SK-N-SH (cell line): Measurements from ENCODE around the gene SLC37A3. TPM values are rescaled to one million over a fixed set of nuclear protein-coding genes. Genes with fewer than 3 reads are reported as not detected.

ENCODE experiments used
- CTCF ChIA-PET: fragments of 300-600, 350-600 bp; formaldehyde crosslinking; extraction: SDS; loops from one replicate; lab custom pipeline; 2021; lab: Yijun Ruan, JAX
- POLR2A ChIA-PET: fragments of 350-600 bp; sonication (Branson Sonifier 250); formaldehyde crosslinking; extraction: SDS; loops from one replicate; lab custom pipeline; 2020; ENCODE audit warnings: antibody characterized with exemption, inconsistent platforms; lab: Yijun Ruan, JAX
- DNase-seq: peaks from one replicate; pipeline ENCODE4 v3.0.0; 2012
- H2AFZ ChIP-seq: fragments of 200-600 bp; sonication (generic); 2 replicates; pipeline ENCODE4 v1.8.1; 2016; ENCODE audit warnings: antibody characterized with exemption, mild to moderate bottlenecking, low read depth
- H3F3A ChIP-seq: fragments of 200-600 bp; sonication (generic); replicated peaks from 2 replicates; pipeline ENCODE3; 2016; ENCODE audit warnings: antibody characterized with exemption, mild to moderate bottlenecking; ENCODE audit not compliant: insufficient read depth
- H3K27ac ChIP-seq, 2 experiments: fragments of 200-500 bp in 1 of 2; fragments of 200-600 bp in 1 of 2; sonication (Bioruptor generic) in 1 of 2; sonication (generic), shearing (Covaris generic) in 1 of 2; 2 replicates each; pipeline versions ENCODE4 v1.5.1 to v1.6.1; 2014 to 2016; ENCODE audit warnings: low read depth in 2 of 2, inconsistent platforms in 1 of 2, low read length in 1 of 2, mild to moderate bottlenecking in 1 of 2, mixed read lengths in 1 of 2
- H3K27me3 ChIP-seq: fragments of 200-600 bp; sonication (generic), shearing (Covaris generic); 2 replicates; pipeline ENCODE4 v1.6.1; 2016; ENCODE audit warnings: mixed run types; ENCODE audit not compliant: insufficient read depth
- H3K36me3 ChIP-seq, 2 experiments: fragments of 200-500 bp in 1 of 2; fragments of 200-600 bp in 1 of 2; sonication (Bioruptor generic) in 1 of 2; sonication (generic) in 1 of 2; replicated peaks in 1 of 2; 2 replicates each; pipeline versions ENCODE3 to v1.5.1; 2014 to 2016; ENCODE audit warnings: low read length in 1 of 2, mild to moderate bottlenecking in 1 of 2; ENCODE audit not compliant: insufficient read depth in 2 of 2, control insufficient read depth in 1 of 2
- H3K4me1 ChIP-seq, 2 experiments: fragments of 200-500 bp in 1 of 2; fragments of 200-600 bp in 1 of 2; sonication (Bioruptor generic) in 1 of 2; sonication (generic), shearing (Covaris generic) in 1 of 2; 2 replicates each; pipeline versions ENCODE4 v1.5.1 to v1.6.1; 2014 to 2016; ENCODE audit warnings: low read depth in 1 of 2, low read length in 1 of 2, mixed run types in 1 of 2; ENCODE audit not compliant: insufficient read depth in 2 of 2, control insufficient read depth in 1 of 2
- H3K4me2 ChIP-seq: fragments of 200-600 bp; sonication (generic), shearing (Covaris generic); 2 replicates; pipeline ENCODE4 v1.6.1; 2017; ENCODE audit warnings: mixed run types
- H3K4me3 ChIP-seq, 2 experiments: fragments of 200-500 bp in 1 of 2; fragments of 200-600 bp in 1 of 2; sonication (Bioruptor generic) in 1 of 2; sonication (generic), shearing (Covaris generic) in 1 of 2; 2 replicates each; pipeline versions ENCODE4 v1.5.1 to v1.8.1; 2014 to 2016; ENCODE audit warnings: low read depth in 2 of 2, inconsistent platforms in 1 of 2, low read length in 1 of 2, mild to moderate bottlenecking in 1 of 2, mixed read lengths in 1 of 2, moderate library complexity in 1 of 2
- H3K79me2 ChIP-seq: fragments of 200-600 bp; sonication (generic); 2 replicates; pipeline ENCODE4 v1.8.1; 2017; ENCODE audit warnings: mild to moderate bottlenecking; ENCODE audit not compliant: insufficient read depth
- H3K9ac ChIP-seq: fragments of 200-600 bp; sonication (generic); 2 replicates; pipeline ENCODE4 v1.6.1; 2017; ENCODE audit warnings: mixed run types
- H3K9me2 ChIP-seq: fragments of 200-600 bp; sonication (generic); 2 replicates; pipeline ENCODE4 v1.6.1; 2017; ENCODE audit warnings: mixed run types
- H3K9me3 ChIP-seq: fragments of 200-600 bp; sonication (generic); 2 replicates; pipeline ENCODE4 v1.6.1; 2017; ENCODE audit warnings: mixed run types, mild to moderate bottlenecking, moderate library complexity
- H4K20me1 ChIP-seq: fragments of 200-600 bp; sonication (generic); 2 replicates; pipeline ENCODE4 v1.6.1; 2017; ENCODE audit warnings: mild to moderate bottlenecking, mixed run types; ENCODE audit not compliant: insufficient read depth
- CHD2 ChIP-seq: fragments of 150-350 bp; IDR thresholded peaks from 2 replicates; pipeline ENCODE4 v1.6.1; 2018; ENCODE audit warnings: low read length; ENCODE audit not compliant: partially characterized antibody
- ELF1 ChIP-seq: IDR thresholded peaks from 2 replicates; pipeline ENCODE4 v1.4.0; 2012
- EP300 ChIP-seq, 2 experiments: IDR thresholded peaks; 2 replicates each; pipeline versions ENCODE4 v1.4.0 to v1.6.1; 2012; ENCODE audit warnings: borderline replicate concordance in 1 of 2, low read depth in 1 of 2, low read length in 1 of 2
- FOSL2 ChIP-seq: IDR thresholded peaks from 2 replicates; pipeline ENCODE4 v1.4.0; 2012; ENCODE audit warnings: low read depth, mild to moderate bottlenecking, moderate library complexity, borderline replicate concordance
- FOXM1 ChIP-seq: IDR thresholded peaks from 2 replicates; pipeline ENCODE4 v1.4.0; 2012; ENCODE audit warnings: low read depth, mild to moderate bottlenecking
- GABPA ChIP-seq: IDR thresholded peaks from 2 replicates; pipeline ENCODE4 v1.4.0; 2012; ENCODE audit warnings: low read depth, mild to moderate bottlenecking
- IRF3 ChIP-seq: fragments of 150-350 bp; IDR thresholded peaks from 2 replicates; pipeline ENCODE4 v1.6.1; 2016; ENCODE audit warnings: mild to moderate bottlenecking, low read depth, low read length
- JUND ChIP-seq: IDR thresholded peaks from 2 replicates; pipeline ENCODE4 v1.4.0; 2012
- MEF2A ChIP-seq: IDR thresholded peaks from 2 replicates; pipeline ENCODE4 v1.4.0; 2012; ENCODE audit warnings: low read depth, borderline replicate concordance
- MXI1 ChIP-seq: IDR thresholded peaks from 2 replicates; pipeline ENCODE4 v1.6.1; 2012; ENCODE audit warnings: mild to moderate bottlenecking, low read depth, low read length, improper control_type of control experiment
- REST ChIP-seq: IDR thresholded peaks from 2 replicates; pipeline ENCODE4 v1.6.1; 2012; ENCODE audit warnings: mild to moderate bottlenecking, low read depth, low read length, moderate library complexity
- RFX5 ChIP-seq: IDR thresholded peaks from 2 replicates; pipeline ENCODE4 v1.6.1; 2012; ENCODE audit warnings: mild to moderate bottlenecking, improper control_type of control experiment, low read length
- RXRA ChIP-seq: IDR thresholded peaks from 2 replicates; pipeline ENCODE4 v1.4.0; 2012; ENCODE audit warnings: low read depth, mild to moderate bottlenecking, borderline replicate concordance
- SIN3A ChIP-seq: IDR thresholded peaks from 2 replicates; pipeline ENCODE4 v1.6.1; 2012; ENCODE audit warnings: low read depth, mild to moderate bottlenecking, low read length, moderate library complexity, borderline replicate concordance
- SMC3 ChIP-seq: IDR thresholded peaks from 2 replicates; pipeline ENCODE4 v1.6.1; 2012; ENCODE audit warnings: low read depth, low read length, improper control_type of control experiment
- TEAD4 ChIP-seq: IDR thresholded peaks from 2 replicates; pipeline ENCODE4 v1.4.0; 2012; ENCODE audit warnings: mild to moderate bottlenecking, borderline replicate concordance; ENCODE audit not compliant: insufficient read depth
- WGBS: methylation state at CpG from one replicate; pipeline ENCODE4 v1.1.6; 2017; ENCODE audit warnings: low lambda C conversion rate; 5-methylcytosine and 5-hydroxymethylcytosine counted together
- polyA plus RNA-seq, 3 experiments: library from polyadenylated mRNA; depleted of rRNA; stranded (reverse); fragments of >200 nt; gene quantifications; 2 replicates each; pipeline ENCODE4 v1.2.3, GENCODE V29; 2012
- TF ChIP-seq, protein P1 (sequence below): IDR thresholded peaks from 2 replicates; pipeline ENCODE4 v1.4.0; 2012; ENCODE audit warnings: low read depth
- TF ChIP-seq, protein P2 (sequence below): fragments of 150-350 bp; IDR thresholded peaks from 2 replicates; pipeline ENCODE4 v1.6.1; 2017; ENCODE audit warnings: antibody characterized with exemption, low read length, low read depth, borderline replicate concordance
- TF ChIP-seq, protein P3 (sequence below): IDR thresholded peaks from 2 replicates; pipeline ENCODE4 v1.4.0; 2012; ENCODE audit warnings: low read depth, borderline replicate concordance

The SLC37A3 gene
- polyA plus RNA-seq, 1 of the 3 experiments (the other 2 are of a cell fraction) = 53.3 TPM

- H4K20me1 ChIP-seq = no peaks in the 10 kb centered on the region
- H3K9me2 ChIP-seq = no peaks in the 10 kb centered on the region
- no peak for DNase-seq
- 74% methylated on average over 13 of the region's 13 CpGs for WGBS
- no peaks in the 10 kb centered on the region for H3K79me2 ChIP-seq
- no peak overlapping the region for H3K4me3 ChIP-seq
- no peak overlapping the region for H3K27ac ChIP-seq
- H3K9ac ChIP-seq = no peak overlapping the region
- no peaks in the 10 kb centered on the region for H3K27me3 ChIP-seq
- no peaks in the 10 kb centered on the region for H3K36me3 ChIP-seq
- no peaks in the 10 kb centered on the region for H3K9me3 ChIP-seq
- ChIA-PET POLR2A (no interaction called here), CTCF (interaction anchor here (0.6 kb wide), 1 partner anchor 782 kb away, joined by 3 read pairs; no protein-coding TSS in a partner anchor)
- TF ChIP-seq, protein P1, sequence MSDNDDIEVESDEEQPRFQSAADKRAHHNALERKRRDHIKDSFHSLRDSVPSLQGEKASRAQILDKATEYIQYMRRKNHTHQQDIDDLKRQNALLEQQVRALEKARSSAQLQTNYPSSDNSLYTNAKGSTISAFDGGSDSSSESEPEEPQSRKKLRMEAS = no peak
- TF ChIP-seq, protein P2, sequence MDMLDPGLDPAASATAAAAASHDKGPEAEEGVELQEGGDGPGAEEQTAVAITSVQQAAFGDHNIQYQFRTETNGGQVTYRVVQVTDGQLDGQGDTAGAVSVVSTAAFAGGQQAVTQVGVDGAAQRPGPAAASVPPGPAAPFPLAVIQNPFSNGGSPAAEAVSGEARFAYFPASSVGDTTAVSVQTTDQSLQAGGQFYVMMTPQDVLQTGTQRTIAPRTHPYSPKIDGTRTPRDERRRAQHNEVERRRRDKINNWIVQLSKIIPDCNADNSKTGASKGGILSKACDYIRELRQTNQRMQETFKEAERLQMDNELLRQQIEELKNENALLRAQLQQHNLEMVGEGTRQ = no peak
- no peak for TF ChIP-seq JUND
- TF ChIP-seq GABPA = no peak
- no peak for TF ChIP-seq FOXM1
- TF ChIP-seq REST = no peak
- no peak for TF ChIP-seq SIN3A
- no peak for TF ChIP-seq RXRA
- no peak for TF ChIP-seq TEAD4
- TF ChIP-seq FOSL2 = no peak
- TF ChIP-seq MEF2A = no peak
- no peak for TF ChIP-seq ELF1
- no peak for TF ChIP-seq RFX5
- TF ChIP-seq SMC3 = no peak
- no peak for TF ChIP-seq EP300 (IDR thresholded peaks at IDR 0.05; ENCODE audit: borderline replicate concordance in 1 of 2, low read depth in 1 of 2, low read length in 1 of 2)
- TF ChIP-seq MXI1 = no peak
- no peak for TF ChIP-seq CHD2
- TF ChIP-seq, protein P3, sequence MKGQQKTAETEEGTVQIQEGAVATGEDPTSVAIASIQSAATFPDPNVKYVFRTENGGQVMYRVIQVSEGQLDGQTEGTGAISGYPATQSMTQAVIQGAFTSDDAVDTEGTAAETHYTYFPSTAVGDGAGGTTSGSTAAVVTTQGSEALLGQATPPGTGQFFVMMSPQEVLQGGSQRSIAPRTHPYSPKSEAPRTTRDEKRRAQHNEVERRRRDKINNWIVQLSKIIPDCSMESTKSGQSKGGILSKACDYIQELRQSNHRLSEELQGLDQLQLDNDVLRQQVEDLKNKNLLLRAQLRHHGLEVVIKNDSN = no peak
- TF ChIP-seq IRF3 = no peak
- no peak overlapping the region for H3K4me2 ChIP-seq
- no peaks in the 10 kb centered on the region for H3F3A ChIP-seq
- no peaks in the 10 kb centered on the region for H3K4me1 ChIP-seq
- no peak overlapping the region for H2AFZ ChIP-seq
Measured at GRCh38 chr7:140300243-140301136, 97.8 kb downstream of the SLC37A3 start.
